Ecto neural progenitor cell (in vitro differentiated cells): ENCODE data around the gene KLK11.

Experiments used
- DNase-seq: peaks from one replicate; pipeline ENCODE4 v3.0.0-alpha.2; 2018; ENCODE audit warnings: low spot score

KLK11 gene

DNA sequence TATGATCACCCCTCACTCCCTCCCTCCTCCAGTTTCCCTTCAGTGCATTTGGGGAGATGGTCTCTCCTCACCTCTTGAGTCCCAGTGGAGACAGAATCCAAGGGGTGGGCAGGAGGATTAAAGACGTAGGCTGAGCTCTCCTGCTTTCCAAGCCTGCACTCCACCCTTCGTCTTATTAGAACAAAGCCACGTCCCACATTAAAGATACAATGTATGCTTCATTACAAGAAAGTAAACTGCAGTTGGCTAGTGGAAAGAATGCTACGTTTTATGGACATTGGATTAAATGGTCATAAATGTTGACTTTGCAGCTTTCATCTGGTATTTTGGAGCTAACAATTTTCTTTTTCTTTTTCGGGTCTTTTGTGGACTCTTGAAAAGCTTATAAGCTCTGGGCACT lies 1.5 kb upstream of the KLK11 start:
- DNase-seq: no peak

DNA sequence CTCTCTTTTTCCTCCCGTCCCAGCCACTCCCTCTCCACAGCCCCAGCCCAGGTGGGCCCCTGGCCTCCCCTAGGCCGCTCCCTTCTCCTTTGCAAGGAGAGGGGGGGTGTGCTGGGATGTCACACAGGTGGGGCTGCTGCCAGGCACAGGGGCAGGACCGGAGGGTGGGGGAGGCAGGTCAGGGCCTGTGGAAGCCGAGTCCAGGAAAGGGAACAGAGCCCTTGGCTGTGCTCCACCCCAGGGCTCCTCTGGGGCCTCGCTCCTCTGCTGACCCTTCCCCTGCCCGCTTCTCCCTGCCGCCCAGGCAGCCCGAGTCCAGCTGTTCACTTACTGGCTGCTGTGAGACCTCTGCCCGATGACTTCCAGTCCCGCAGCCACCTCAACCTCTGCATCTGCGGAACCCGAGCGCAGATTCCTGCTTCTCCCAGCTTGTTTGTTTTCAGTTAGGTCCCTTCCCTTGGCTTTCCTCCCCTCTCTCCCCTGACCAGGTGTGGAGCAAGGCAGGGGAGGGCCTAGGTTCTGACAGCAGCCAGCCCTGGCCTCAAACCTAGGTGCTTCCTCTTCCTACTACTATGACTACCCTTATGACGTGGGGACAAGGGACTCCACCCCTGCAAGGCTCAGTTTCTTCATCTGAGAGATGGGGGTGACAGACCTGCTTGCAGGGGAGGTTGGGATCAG lies 850 bp upstream of the KLK11 start:
- DNase-seq: no peak

- DNase-seq: no peak
Measured at GRCh38 chr19:51025809-51026553, 435 bp downstream of the KLK11 start.

DNA sequence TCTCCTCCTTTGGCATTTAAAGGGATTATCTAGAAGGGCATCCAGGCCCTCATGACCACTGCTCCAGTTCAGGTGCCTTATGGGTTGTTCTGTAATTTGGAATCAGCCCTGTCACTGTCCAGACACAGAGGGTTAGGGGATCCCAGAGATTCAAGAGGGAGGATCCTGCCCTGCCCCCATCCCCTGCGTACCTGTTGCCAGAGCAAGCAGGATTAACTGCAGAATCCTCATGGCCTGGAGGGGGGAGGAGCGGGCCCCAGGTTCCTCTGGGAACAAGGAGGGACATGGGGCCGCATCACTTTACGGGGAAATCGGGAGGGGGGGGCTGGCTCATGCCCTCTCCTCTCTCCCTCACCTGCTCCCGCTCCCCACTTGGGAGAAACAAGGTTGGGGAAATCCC lies 1.0 kb downstream of the KLK11 start:
- DNase-seq: no peak

- no peak for DNase-seq
Measured at GRCh38 chr19:51024924-51025323, 1.5 kb downstream of the KLK11 start.

GRCh38 chr19:51023946-51024345 lies 2.5 kb downstream of the KLK11 start:
- DNase-seq: no peak

- no peak for DNase-seq
Measured at GRCh38 chr19:51022526-51022925, 3.9 kb downstream of the KLK11 start.

DNA sequence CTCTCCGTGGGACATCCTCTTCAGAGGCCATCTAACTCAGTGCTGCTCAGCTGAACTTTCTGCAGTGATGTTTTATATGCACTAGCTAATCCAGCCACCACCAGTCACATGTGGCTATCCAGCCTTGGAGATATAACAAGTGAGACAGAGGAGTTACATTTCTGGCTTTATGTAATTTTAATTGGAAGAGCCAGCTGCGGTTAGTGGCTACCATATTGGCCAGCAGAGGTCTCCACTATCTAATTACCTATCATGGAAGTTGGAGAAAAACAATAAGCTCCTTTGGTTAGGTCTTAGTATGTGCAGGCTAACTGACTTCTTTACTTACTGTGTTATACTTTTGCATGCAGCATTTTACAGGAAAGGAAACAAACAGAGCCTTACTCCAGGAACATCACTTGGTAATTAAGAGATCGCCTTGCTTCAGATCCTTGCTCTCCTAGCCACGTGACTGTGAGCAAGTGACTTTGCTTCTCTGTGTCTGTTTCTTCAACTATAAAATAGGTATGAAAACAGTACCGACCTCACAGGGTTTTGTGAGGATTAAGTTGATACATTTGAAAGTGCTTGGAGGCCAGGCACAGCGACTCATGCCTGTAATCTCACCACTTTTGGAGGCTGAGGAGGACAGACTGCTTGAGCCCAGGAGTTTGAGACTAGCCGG lies 5.3 kb downstream of the KLK11 start:
- DNase-seq: no peak

GRCh38 chr19:51019544-51019925 lies 6.9 kb downstream of the KLK11 start, which contains the start of gene KLK10:
KLK10 (minus strand) TSS chr19:51019709; CDS start chr19:51019130, 579 bp downstream.
- DNase-seq: no peak

GRCh38 chr19:51018745-51019543 lies 7.5 kb downstream of the KLK11 start:
- DNase-seq: no peak

DNA sequence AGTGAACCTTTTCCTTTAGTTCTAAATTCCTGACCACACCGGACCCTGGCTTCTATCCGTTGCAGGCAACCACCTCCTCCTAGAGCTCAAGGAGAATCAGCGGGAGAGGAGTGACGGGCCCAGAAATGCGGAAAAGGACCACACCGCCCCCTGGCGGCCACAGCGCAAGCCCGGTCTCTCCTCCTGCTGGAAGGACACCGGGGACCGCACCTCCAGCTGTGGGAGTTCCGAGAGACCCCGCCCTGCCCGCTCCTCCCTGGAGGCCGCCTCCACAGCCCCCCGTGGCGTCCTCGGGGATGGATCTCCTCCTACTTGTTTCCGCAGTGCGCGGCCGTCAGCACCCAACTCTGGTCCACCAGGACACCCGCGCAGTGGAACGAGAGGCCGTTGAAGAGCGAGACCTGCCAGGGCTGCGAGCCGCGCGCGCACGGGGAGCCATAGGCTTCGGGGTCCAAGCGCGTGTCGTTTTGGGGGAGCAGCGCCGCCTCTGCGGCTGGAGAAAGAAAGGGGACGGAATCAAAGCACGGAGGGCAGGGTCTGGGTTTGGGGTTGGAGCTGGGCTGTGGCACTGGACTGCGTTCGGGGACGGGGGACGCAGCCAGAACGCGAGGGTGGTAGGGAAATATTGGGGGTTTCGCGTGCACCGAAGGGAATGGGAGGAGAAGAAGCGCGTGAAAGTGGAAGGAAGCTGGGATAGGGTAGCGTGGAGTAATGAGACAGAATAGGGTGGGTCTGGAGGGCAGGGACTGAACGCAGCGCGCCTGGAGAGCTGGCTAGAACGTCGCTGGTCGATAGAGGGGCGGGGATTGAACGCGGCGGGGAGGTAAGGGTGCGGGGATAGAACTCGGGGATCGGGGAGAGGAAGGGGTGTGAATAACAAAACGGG lies 9.4 kb downstream of the KLK11 start:
- DNase-seq: peak; percentile 85

DNA sequence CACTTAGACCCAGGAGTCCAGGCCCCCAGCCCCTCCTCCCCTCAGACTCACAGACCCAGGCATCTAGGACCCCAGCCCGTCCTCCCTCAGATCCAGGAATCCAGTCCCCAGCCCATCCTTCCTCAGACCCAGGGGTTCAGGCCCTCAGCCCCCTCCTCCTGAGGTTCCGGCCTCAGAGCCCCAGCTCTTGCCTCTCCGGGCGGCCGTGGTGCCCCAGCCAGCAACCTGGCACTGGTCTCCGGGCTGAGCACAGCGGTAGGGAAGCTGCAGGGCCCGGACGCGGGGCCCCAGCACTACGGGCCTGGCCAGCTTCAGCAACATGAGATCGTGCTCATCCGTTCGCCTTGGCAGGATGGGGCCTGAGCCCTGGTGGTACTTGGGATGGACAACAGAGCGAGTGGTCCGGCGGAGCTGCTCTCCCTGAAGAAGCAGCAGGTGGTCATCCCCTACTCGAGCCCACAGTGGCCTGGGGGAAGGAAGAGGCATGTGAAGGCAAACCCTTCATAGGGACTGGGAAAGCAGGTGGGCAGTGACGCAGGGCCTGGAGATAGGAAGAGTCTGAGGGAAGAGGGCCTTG lies 10.6 kb downstream of the KLK11 start:
- no peak for DNase-seq

DNA sequence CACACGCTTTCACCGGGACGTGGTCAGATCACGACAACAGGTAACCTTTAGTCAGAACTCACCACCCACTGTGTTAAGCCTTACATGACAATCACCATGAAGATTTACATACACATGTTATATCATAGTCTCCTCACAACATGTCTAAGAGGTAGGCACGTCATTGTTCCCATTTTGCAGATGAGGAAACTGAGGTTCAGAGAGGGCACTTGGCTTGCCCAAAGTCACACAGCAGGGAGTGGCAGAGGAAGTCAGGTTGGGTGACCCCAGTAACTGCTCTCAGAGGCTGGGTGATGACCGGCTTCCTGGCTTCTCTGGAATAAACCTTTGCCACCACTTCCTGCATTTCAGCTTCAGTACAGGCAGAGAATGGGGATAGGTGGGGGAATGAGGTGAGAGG lies 12.2 kb downstream of the KLK11 start:
- DNase-seq: no peak

DNA sequence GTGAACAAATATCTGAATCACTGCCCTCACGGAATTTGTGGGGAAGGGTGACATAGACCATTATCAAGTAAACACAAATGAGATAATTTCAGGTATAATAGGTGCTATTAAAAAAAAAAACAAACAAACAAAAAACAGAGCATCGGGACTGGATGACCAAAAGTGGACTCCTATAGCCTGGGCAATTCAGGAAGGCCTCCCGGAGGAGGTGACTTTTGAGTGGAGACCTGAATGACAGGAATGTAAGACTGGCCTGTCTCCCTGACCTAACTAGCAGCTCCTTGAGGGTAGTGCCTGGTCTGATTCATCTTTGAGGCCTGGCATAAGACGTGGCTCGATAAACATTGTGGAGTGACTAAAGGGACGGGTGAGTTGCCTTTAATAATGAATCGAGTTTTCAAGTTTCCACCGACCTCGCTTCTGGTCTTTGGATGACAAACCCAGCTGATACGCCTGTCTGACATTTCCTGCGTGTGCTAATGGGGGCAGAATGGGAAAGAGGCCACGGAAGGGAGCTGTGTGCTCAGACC lies 13.7 kb downstream of the KLK11 start:
- no peak for DNase-seq

- DNase-seq: no peak
Measured at GRCh38 chr19:51010066-51010795, 16.2 kb downstream of the KLK11 start.

DNA sequence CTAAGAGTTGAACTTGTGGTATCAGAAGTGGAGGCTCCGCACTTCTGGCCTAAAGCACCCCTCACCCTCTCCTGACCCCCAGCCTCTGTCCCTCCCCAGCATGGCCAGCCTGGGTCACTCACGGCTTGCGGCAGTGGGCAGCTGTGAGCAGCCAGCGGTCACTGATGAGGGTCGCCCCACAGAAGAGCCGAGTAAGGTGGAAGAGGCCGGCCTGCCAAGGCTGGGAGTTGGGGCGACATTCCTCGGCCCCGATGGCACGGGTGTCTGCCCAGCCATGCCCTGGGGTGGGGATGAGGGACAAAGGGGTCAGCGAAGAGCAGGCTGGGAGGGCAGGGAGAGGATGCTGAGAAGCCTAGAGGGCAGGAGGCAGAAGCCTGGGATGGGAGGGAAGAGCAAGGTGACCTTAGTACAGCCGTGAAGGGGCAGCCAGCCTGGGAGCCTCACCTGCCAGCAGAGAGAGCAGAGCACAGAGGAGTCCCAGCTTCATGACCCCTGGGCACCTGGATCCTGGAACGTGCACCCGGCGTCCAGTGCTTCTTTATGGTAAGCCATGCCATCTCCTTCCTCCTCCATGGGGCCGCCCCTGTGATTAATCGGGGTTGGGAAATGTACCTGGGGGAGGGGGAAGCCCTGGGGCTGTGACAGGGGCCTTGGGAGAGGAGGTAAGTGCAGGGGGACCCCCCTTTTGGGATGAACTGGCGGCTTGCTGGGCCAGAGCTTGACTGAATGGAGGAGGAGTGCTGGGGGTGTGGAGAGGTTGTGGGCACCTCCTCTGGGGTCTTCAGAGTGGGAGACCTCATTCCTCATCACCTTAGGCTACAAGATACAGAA lies 17.1 kb downstream of the KLK11 start:
- DNase-seq: no peak

GRCh38 chr19:51007488-51007887 lies 18.9 kb downstream of the KLK11 start:
- DNase-seq: no peak

DNA sequence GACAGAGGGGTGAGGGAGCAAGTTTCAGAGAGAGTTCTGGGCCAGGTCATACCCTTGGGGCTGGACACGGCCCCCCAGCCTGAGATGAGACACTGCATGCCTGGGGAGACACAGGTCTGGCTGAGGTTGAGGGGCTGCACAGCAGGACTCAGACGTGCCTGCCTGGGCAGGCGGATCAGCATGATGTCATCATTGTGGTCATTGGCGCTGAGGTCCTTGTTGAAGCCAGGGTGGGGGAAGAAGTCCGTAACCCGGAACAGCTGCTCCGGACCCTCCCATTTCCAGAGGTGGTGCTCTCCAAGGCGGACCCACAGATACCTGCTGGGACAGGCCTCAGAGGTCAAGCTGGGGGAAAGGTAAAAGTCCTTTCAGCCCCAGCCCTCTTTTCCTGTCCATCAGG lies 20.0 kb downstream of the KLK11 start:
- DNase-seq: no peak

DNA sequence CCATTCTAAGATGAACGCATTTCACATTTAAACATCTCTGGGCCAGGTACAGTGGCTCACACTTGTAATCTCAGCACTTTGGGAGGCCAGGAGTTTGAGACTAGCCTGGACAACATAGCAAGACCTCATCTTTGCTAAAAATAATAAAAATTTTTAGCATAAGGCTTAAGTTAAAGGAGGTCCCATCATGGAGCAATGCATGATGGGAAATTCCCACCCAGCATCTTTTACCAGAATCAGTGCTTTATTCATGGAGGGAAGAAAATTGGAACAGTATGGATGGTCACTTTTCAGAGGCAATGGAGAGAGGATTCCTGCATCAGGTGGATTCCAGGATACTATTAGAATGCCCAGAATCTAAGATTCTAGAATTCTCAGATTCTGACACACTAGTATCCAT lies 21.2 kb downstream of the KLK11 start:
- no peak for DNase-seq
